Memory B cell (primary cell): ENCODE results near the gene CCDC197.

Experiments used
- ATAC-seq: fragments of 150-1000 bp; cut with Tn5 transposase; 2 replicates; pipeline ENCODE4 v1.10.0; 2021; ENCODE audit warnings: low read depth, mild to moderate bottlenecking, moderate library complexity
- DNase-seq, 2 donors: peaks; one replicate each; pipeline ENCODE4 v3.0.0; 2022; ENCODE audit warnings: low spot score in 2 of 2
- H3K27ac Mint-ChIP-seq: one replicate; pipeline ENCODE4 v1.8.0; 2022; ENCODE audit warnings: mild to moderate bottlenecking, moderate library complexity, mixed read lengths
- H3K27me3 Mint-ChIP-seq: one replicate; pipeline ENCODE4 v1.8.0; 2022; ENCODE audit warnings: mixed read lengths
- H3K36me3 Mint-ChIP-seq: one replicate; pipeline ENCODE4 v1.8.0; 2022; ENCODE audit warnings: mild to moderate bottlenecking, mixed read lengths
- H3K4me1 Mint-ChIP-seq: one replicate; pipeline ENCODE4 v1.8.0; 2022; ENCODE audit warnings: mixed read lengths
- H3K4me3 Mint-ChIP-seq: one replicate; pipeline ENCODE4 v1.8.0; 2022; ENCODE audit warnings: mild to moderate bottlenecking, moderate library complexity, mixed read lengths
- H3K9me3 Mint-ChIP-seq: one replicate; pipeline ENCODE4 v1.8.0; 2022; ENCODE audit warnings: mixed read lengths

The CCDC197 gene

GRCh38 chr14:93994919-93995682, 2.0 kb upstream of the CCDC197 start:
- H3K27me3 Mint-ChIP-seq = peaks cover 26% of the 10 kb centered on the region
- H3K4me3 Mint-ChIP-seq = no peak overlapping the region
- H3K9me3 Mint-ChIP-seq = no peaks in the 10 kb centered on the region
- no peaks in the 10 kb centered on the region for H3K36me3 Mint-ChIP-seq
- H3K4me1 Mint-ChIP-seq = peaks cover 2% of the 10 kb centered on the region
- DNase-seq (no peak), ATAC-seq (no peak)
- no peak overlapping the region for H3K27ac Mint-ChIP-seq

- no peaks in the 10 kb centered on the region for H3K4me1 Mint-ChIP-seq
- DNase-seq = no peak
- no peak for ATAC-seq
- peaks cover 27% of the 10 kb centered on the region for H3K27me3 Mint-ChIP-seq
- H3K4me3 Mint-ChIP-seq = no peak overlapping the region
- no peaks in the 10 kb centered on the region for H3K9me3 Mint-ChIP-seq
- H3K36me3 Mint-ChIP-seq = no peaks in the 10 kb centered on the region
- H3K27ac Mint-ChIP-seq = no peak overlapping the region
These were observed 888 bp upstream of the CCDC197 start for GRCh38 chr14:93996130-93996695.

GRCh38 chr14:93997916-93998870, 1.1 kb downstream of the CCDC197 start:
- H3K4me3 Mint-ChIP-seq = no peak overlapping the region
- ATAC-seq = no peak
- H3K27ac Mint-ChIP-seq = no peak overlapping the region
- H3K4me1 Mint-ChIP-seq = no peaks in the 10 kb centered on the region
- no peak for DNase-seq
- peaks cover 21% of the 10 kb centered on the region for H3K27me3 Mint-ChIP-seq
- no peaks in the 10 kb centered on the region for H3K36me3 Mint-ChIP-seq
- H3K9me3 Mint-ChIP-seq = no peaks in the 10 kb centered on the region

- no peaks in the 10 kb centered on the region for H3K9me3 Mint-ChIP-seq
- H3K27ac Mint-ChIP-seq = no peak overlapping the region
- DNase-seq = no peak
- H3K36me3 Mint-ChIP-seq = no peaks in the 10 kb centered on the region
- no peak for ATAC-seq
- H3K27me3 Mint-ChIP-seq = peaks cover 25% of the 10 kb centered on the region
- no peaks in the 10 kb centered on the region for H3K4me1 Mint-ChIP-seq
- no peak overlapping the region for H3K4me3 Mint-ChIP-seq
These were observed 1.8 kb downstream of the CCDC197 start for GRCh38 chr14:93998871-93999403.

GRCh38 chr14:93999573-93999972, 2.5 kb downstream of the CCDC197 start:
- no peak overlapping the region for H3K4me3 Mint-ChIP-seq
- no peaks in the 10 kb centered on the region for H3K4me1 Mint-ChIP-seq
- H3K27me3 Mint-ChIP-seq = peaks cover 25% of the 10 kb centered on the region
- H3K36me3 Mint-ChIP-seq = no peaks in the 10 kb centered on the region
- DNase-seq (no peak), ATAC-seq (no peak)
- no peak overlapping the region for H3K27ac Mint-ChIP-seq
- H3K9me3 Mint-ChIP-seq = no peaks in the 10 kb centered on the region

- H3K27ac Mint-ChIP-seq = no peak overlapping the region
- H3K27me3 Mint-ChIP-seq = peaks cover 31% of the 10 kb centered on the region
- no peaks in the 10 kb centered on the region for H3K36me3 Mint-ChIP-seq
- H3K4me3 Mint-ChIP-seq = no peak overlapping the region
- DNase-seq (no peak), ATAC-seq (no peak)
- no peaks in the 10 kb centered on the region for H3K9me3 Mint-ChIP-seq
- peaks cover 3% of the 10 kb centered on the region for H3K4me1 Mint-ChIP-seq
These were observed 3.2 kb downstream of the CCDC197 start for GRCh38 chr14:94000267-94000666.

GRCh38 chr14:94001016-94001415, 3.9 kb downstream of the CCDC197 start:
- no peaks in the 10 kb centered on the region for H3K36me3 Mint-ChIP-seq
- ATAC-seq (no peak), DNase-seq (no peak)
- H3K4me3 Mint-ChIP-seq = no peak overlapping the region
- H3K9me3 Mint-ChIP-seq = no peaks in the 10 kb centered on the region
- H3K27ac Mint-ChIP-seq = no peak overlapping the region
- peaks cover 28% of the 10 kb centered on the region for H3K27me3 Mint-ChIP-seq
- H3K4me1 Mint-ChIP-seq = peaks cover 4% of the 10 kb centered on the region

- Mint-ChIP-seq H3K4me3 (no peak overlapping the region), H3K27ac (no peak overlapping the region), H3K27me3 (peaks cover 25% of the 10 kb centered on the region), H3K4me1 (peaks cover 4% of the 10 kb centered on the region), H3K9me3 (no peaks in the 10 kb centered on the region), H3K36me3 (no peaks in the 10 kb centered on the region)
- peak; percentile 84 for ATAC-seq
- peak; percentile 56 to 57 for DNase-seq
These were observed 4.6 kb downstream of the CCDC197 start for GRCh38 chr14:94001501-94002396.

GRCh38 chr14:94003397-94003796, 6.3 kb downstream of the CCDC197 start:
- Mint-ChIP-seq H3K4me3 (no peak overlapping the region), H3K27ac (no peak overlapping the region), H3K9me3 (no peaks in the 10 kb centered on the region), H3K36me3 (no peaks in the 10 kb centered on the region), H3K27me3 (peaks cover 23% of the 10 kb centered on the region), H3K4me1 (peaks cover 4% of the 10 kb centered on the region)
- DNase-seq = no peak
- ATAC-seq = no peak

GRCh38 chr14:94004015-94004414, 6.9 kb downstream of the CCDC197 start:
- ATAC-seq = no peak
- Mint-ChIP-seq H3K4me3 (no peak overlapping the region), H3K27ac (no peak overlapping the region), H3K4me1 (peaks cover 4% of the 10 kb centered on the region), H3K36me3 (no peaks in the 10 kb centered on the region), H3K9me3 (no peaks in the 10 kb centered on the region), H3K27me3 (peaks cover 21% of the 10 kb centered on the region)
- DNase-seq = no peak

GRCh38 chr14:94005324-94006073, 8.4 kb downstream of the CCDC197 start:
- Mint-ChIP-seq H3K36me3 (no peaks in the 10 kb centered on the region), H3K27me3 (peaks cover 18% of the 10 kb centered on the region), H3K4me1 (peaks cover 4% of the 10 kb centered on the region), H3K9me3 (no peaks in the 10 kb centered on the region), H3K4me3 (no peak overlapping the region), H3K27ac (no peak overlapping the region)
- ATAC-seq = peak; percentile 50
- no peak for DNase-seq

GRCh38 chr14:94008234-94008633, 11.1 kb downstream of the CCDC197 start:
- Mint-ChIP-seq H3K9me3 (no peaks in the 10 kb centered on the region), H3K36me3 (no peaks in the 10 kb centered on the region), H3K27me3 (peaks cover 22% of the 10 kb centered on the region), H3K4me1 (peaks cover 7% of the 10 kb centered on the region), H3K27ac (no peak overlapping the region), H3K4me3 (no peak overlapping the region)
- no peak for ATAC-seq
- no peak for DNase-seq

GRCh38 chr14:94009767-94010166, 12.7 kb downstream of the CCDC197 start:
- no peak for ATAC-seq
- H3K4me1 Mint-ChIP-seq = peaks cover 7% of the 10 kb centered on the region
- peaks cover 21% of the 10 kb centered on the region for H3K27me3 Mint-ChIP-seq
- H3K27ac Mint-ChIP-seq = no peak overlapping the region
- no peak for DNase-seq
- H3K9me3 Mint-ChIP-seq = no peaks in the 10 kb centered on the region
- H3K4me3 Mint-ChIP-seq = no peak overlapping the region
- no peaks in the 10 kb centered on the region for H3K36me3 Mint-ChIP-seq
